ENCODE data around the gene CNPY1.

CNPY1 gene

DNA sequence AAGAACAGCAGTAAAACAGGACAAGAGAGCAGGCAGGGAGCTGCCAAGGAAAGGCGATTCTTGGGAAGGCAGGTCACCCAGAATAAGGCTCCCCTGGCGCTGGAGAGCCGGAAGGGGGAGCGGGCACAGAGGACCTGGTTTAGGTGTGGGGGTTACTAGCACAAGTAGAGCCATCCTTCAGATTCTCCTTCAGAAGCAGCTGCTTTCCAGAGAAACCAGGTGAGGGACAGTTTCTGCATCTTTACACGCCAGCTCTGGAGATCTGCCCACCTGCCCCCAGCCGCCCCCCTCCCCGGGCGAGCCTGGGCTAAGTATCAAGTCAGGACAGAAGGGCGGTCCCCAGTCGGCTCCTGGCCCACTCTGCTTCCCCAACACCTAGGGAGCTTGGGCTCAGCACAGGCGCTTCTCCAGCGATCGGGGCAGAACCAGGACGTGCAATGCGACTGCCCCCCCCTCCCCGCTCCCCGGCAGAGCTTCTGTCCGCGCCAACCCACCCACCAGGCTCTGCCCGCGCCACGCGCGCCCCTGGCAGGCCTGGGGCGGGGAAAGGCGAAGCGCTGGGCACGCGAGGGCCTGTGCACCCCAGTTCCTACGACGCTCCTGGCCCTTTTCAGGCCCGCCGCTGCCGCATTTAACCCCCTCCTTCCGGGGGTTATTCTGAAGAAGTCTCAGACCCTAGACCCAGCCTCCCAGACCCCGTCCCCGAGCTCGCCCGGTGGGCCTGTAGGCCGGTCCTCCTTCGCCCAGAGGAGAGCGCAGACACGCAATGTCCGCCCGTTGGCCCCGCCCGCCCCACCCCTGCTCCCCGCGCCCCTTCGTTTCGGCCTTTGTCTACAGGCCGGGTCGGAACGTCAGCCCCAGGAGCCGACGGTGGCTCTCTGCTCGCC is 92.8 kb downstream of the CNPY1 start:
- no peak for DNase-seq
- no peak overlapping the region for H3K4me3 Mint-ChIP-seq
- peaks cover 76% of the 10 kb centered on the region for H3K27me3 Mint-ChIP-seq
- H3K9me3 Mint-ChIP-seq, result no peaks in the 10 kb centered on the region
- no peaks in the 10 kb centered on the region for H3K36me3 Mint-ChIP-seq (ENCODE audit: low read depth)
- H3K4me1 Mint-ChIP-seq, result peaks cover 26% of the 10 kb centered on the region
- no peak overlapping the region for H3K27ac Mint-ChIP-seq
- ATAC-seq, result no peak

DNA sequence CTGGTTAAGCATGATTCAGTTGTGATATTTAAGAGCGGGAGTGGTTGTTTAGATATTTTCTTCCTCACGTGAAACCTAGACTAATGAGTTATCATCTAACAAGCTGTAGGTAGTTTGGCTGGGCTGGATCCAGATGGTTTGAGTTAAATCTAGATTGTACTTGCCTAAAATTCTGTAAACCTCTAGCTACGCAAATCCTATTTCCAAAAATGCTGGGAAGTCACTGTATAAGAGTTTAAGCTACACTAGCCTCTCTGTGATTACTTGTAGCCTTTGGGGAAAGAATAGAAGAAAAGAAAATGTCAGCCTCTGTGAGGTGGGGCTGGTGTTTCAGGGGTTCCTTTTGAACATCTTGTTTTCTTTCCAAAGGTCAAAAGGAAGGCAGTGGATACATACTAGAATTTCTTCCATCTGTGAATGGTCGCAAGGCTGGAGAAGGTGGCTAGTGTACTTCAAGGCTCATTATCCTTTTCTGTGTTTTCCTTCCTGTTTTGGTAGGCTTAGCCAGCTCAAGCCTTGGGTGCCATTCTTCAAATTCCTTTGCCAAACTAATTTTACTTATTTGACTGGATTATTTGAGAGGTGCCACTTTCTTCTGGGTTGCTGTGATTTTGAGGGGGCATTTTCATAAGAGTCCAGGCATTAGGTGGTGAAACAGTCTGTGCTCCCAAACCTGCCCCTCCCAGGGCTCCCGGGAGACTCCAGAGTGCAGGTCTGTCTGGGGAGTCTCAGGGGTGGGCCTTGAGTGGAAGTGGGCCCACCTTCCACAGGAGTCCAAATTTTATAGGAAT is 93.7 kb downstream of the CNPY1 start:
- DNase-seq, result no peak
- H3K9me3 Mint-ChIP-seq, result no peaks in the 10 kb centered on the region
- no peaks in the 10 kb centered on the region for H3K36me3 Mint-ChIP-seq (ENCODE audit: low read depth)
- H3K27me3 Mint-ChIP-seq, result peaks cover 81% of the 10 kb centered on the region
- no peak for ATAC-seq
- no peak overlapping the region for H3K4me3 Mint-ChIP-seq
- H3K4me1 Mint-ChIP-seq, result peaks cover 25% of the 10 kb centered on the region
- no peak overlapping the region for H3K27ac Mint-ChIP-seq

DNA sequence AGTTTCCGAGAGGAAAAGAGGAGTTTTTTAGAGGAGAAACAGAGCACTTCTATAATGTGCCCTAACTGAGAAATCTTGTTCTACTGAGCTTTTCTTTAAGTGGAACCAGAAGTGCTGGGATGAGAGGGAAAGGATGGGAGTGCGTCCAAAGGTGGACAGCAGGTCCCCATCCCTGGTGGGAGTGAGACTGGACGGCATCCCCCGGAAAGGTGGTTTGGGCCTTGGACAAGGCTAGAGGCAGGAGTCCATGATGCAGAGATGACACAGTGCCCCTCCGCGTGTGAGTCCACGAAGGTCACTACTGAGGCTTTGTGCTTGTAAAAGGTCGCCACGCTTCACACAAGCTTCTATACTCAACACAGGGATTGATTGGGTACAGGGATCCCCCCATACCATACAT is 94.5 kb downstream of the CNPY1 start:
- ATAC-seq (no peak), DNase-seq (no peak)
- Mint-ChIP-seq H3K27ac (no peak overlapping the region), H3K4me1 (peaks cover 21% of the 10 kb centered on the region), H3K9me3 (no peaks in the 10 kb centered on the region), H3K27me3 (peaks cover 86% of the 10 kb centered on the region), H3K36me3 (ENCODE audit: low read depth) (no peaks in the 10 kb centered on the region), H3K4me3 (no peak overlapping the region)
